HG02885 (cell line): ENCODE measurements around the gene ROR1.

Experiments
- ATAC-seq: cut with Tn5 transposase; IDR thresholded peaks from one replicate; pipeline ENCODE4 v1.9.1; 2021; ENCODE audit warnings: mild to moderate bottlenecking; ENCODE audit not compliant: unreplicated experiment, poor library complexity

ROR1 gene

GRCh38 chr1:64107632-64108031 lies 333.8 kb downstream of the ROR1 start:
- ATAC-seq: no peak

GRCh38 chr1:64110924-64111777 lies 337.3 kb downstream of the ROR1 start:
- no peak for ATAC-seq

GRCh38 chr1:64111787-64112186 lies 338.0 kb downstream of the ROR1 start:
- ATAC-seq: no peak

GRCh38 chr1:64112281-64112680 lies 338.5 kb downstream of the ROR1 start:
- no peak for ATAC-seq

GRCh38 chr1:64114012-64114525 lies 340.3 kb downstream of the ROR1 start:
- no peak for ATAC-seq

- no peak for ATAC-seq
These were observed 342.7 kb downstream of the ROR1 start for GRCh38 chr1:64116537-64116936.

- no peak for ATAC-seq
These were observed 343.7 kb downstream of the ROR1 start for GRCh38 chr1:64117492-64117891.

GRCh38 chr1:64121766-64122385 lies 348.1 kb downstream of the ROR1 start:
- ATAC-seq: no peak

GRCh38 chr1:64122588-64122987 lies 348.8 kb downstream of the ROR1 start:
- no peak for ATAC-seq

GRCh38 chr1:64124704-64125440 lies 351.1 kb downstream of the ROR1 start:
- ATAC-seq: no peak

GRCh38 chr1:64126581-64126980 lies 352.8 kb downstream of the ROR1 start:
- ATAC-seq: no peak

- ATAC-seq: no peak
These were observed 353.5 kb downstream of the ROR1 start for GRCh38 chr1:64127297-64127696.

GRCh38 chr1:64129701-64130100 lies 355.9 kb downstream of the ROR1 start:
- ATAC-seq: no peak

- ATAC-seq: no peak
These were observed 357.3 kb downstream of the ROR1 start for GRCh38 chr1:64131155-64131554.

- no peak for ATAC-seq
These were observed 359.2 kb downstream of the ROR1 start for GRCh38 chr1:64133036-64133435.

GRCh38 chr1:64135462-64136223 lies 361.8 kb downstream of the ROR1 start:
- no peak for ATAC-seq

GRCh38 chr1:64136296-64136695 lies 362.5 kb downstream of the ROR1 start:
- ATAC-seq: no peak

- peak; percentile 68 for ATAC-seq
These were observed 363.1 kb downstream of the ROR1 start for GRCh38 chr1:64136752-64137411.

GRCh38 chr1:64137412-64137803 lies 363.6 kb downstream of the ROR1 start:
- ATAC-seq: no peak

GRCh38 chr1:64139877-64140276 lies 366.1 kb downstream of the ROR1 start:
- ATAC-seq: no peak
